ENCODE measurements around the gene FRMD6. TPM values are rescaled to one million over a fixed set of nuclear protein-coding genes. Genes with fewer than 3 reads are reported as not detected.
A peak's percentile ranks its signal among the peaks of the same experiment; 100 is the strongest.

Gene FRMD6
- total RNA-seq, 2 donors from 2014 or later, result 3.4 to 5.9 TPM

GRCh38 chr14:51666826-51667225, 15.1 kb downstream of the FRMD6 start:
- Mint-ChIP-seq H3K36me3 (ENCODE audit: low read depth) (no peaks in the 10 kb centered on the region), H3K9me3 (peaks cover 3% of the 10 kb centered on the region), H3K27me3 (no peaks in the 10 kb centered on the region), H3K4me1 (no peaks in the 10 kb centered on the region), H3K4me3 (no peak overlapping the region), H3K27ac (no peak overlapping the region)
- no peak for ATAC-seq (replicated peaks)

GRCh38 chr14:51668870-51669269, 17.2 kb downstream of the FRMD6 start:
- H3K4me3 Mint-ChIP-seq, result no peak overlapping the region
- no peaks in the 10 kb centered on the region for H3K36me3 Mint-ChIP-seq (ENCODE audit: low read depth)
- H3K27ac Mint-ChIP-seq, result no peak overlapping the region
- ATAC-seq (replicated peaks), result no peak
- H3K9me3 Mint-ChIP-seq, result peaks cover 3% of the 10 kb centered on the region
- no peaks in the 10 kb centered on the region for H3K4me1 Mint-ChIP-seq
- no peaks in the 10 kb centered on the region for H3K27me3 Mint-ChIP-seq

- Mint-ChIP-seq H3K4me3 (no peak overlapping the region), H3K36me3 (ENCODE audit: low read depth) (no peaks in the 10 kb centered on the region), H3K9me3 (no peaks in the 10 kb centered on the region), H3K4me1 (peaks cover 6% of the 10 kb centered on the region), H3K27me3 (peaks cover 20% of the 10 kb centered on the region), H3K27ac (no peak overlapping the region)
- no peak for ATAC-seq (replicated peaks)
These were observed 22.7 kb downstream of the FRMD6 start for GRCh38 chr14:51674294-51675002.

- Mint-ChIP-seq H3K4me3 (no peak overlapping the region), H3K4me1 (peaks cover 6% of the 10 kb centered on the region), H3K9me3 (no peaks in the 10 kb centered on the region), H3K36me3 (ENCODE audit: low read depth) (no peaks in the 10 kb centered on the region), H3K27me3 (peaks cover 20% of the 10 kb centered on the region), H3K27ac (no peak overlapping the region)
- peak; percentile 97 for ATAC-seq (replicated peaks)
These were observed 24.8 kb downstream of the FRMD6 start for GRCh38 chr14:51676549-51676948.

- no peak overlapping the region for H3K27ac Mint-ChIP-seq
- H3K9me3 Mint-ChIP-seq, result no peaks in the 10 kb centered on the region
- H3K36me3 Mint-ChIP-seq (ENCODE audit: low read depth), result no peaks in the 10 kb centered on the region
- H3K27me3 Mint-ChIP-seq, result peaks cover 20% of the 10 kb centered on the region
- no peak for ATAC-seq (replicated peaks)
- H3K4me3 Mint-ChIP-seq, result no peak overlapping the region
- H3K4me1 Mint-ChIP-seq, result peaks cover 6% of the 10 kb centered on the region
These were observed 25.6 kb downstream of the FRMD6 start for GRCh38 chr14:51677266-51677665.

- ATAC-seq (replicated peaks), result peak; percentile 14
- peaks cover 6% of the 10 kb centered on the region for H3K4me1 Mint-ChIP-seq
- H3K4me3 Mint-ChIP-seq, result no peak overlapping the region
- H3K9me3 Mint-ChIP-seq, result no peaks in the 10 kb centered on the region
- H3K36me3 Mint-ChIP-seq (ENCODE audit: low read depth), result no peaks in the 10 kb centered on the region
- peaks cover 20% of the 10 kb centered on the region for H3K27me3 Mint-ChIP-seq
- no peak overlapping the region for H3K27ac Mint-ChIP-seq
These were observed 26.0 kb downstream of the FRMD6 start for GRCh38 chr14:51677738-51678137.

- no peaks in the 10 kb centered on the region for H3K36me3 Mint-ChIP-seq (ENCODE audit: low read depth)
- no peak overlapping the region for H3K27ac Mint-ChIP-seq
- peaks cover 14% of the 10 kb centered on the region for H3K27me3 Mint-ChIP-seq
- ATAC-seq (replicated peaks), result no peak
- no peak overlapping the region for H3K4me3 Mint-ChIP-seq
- no peaks in the 10 kb centered on the region for H3K9me3 Mint-ChIP-seq
- peaks cover 6% of the 10 kb centered on the region for H3K4me1 Mint-ChIP-seq
These were observed 28.3 kb downstream of the FRMD6 start for GRCh38 chr14:51680031-51680430.

- Mint-ChIP-seq H3K9me3 (no peaks in the 10 kb centered on the region), H3K27me3 (peaks cover 13% of the 10 kb centered on the region), H3K36me3 (ENCODE audit: low read depth) (no peaks in the 10 kb centered on the region), H3K4me3 (no peak overlapping the region), H3K27ac (no peak overlapping the region), H3K4me1 (peaks cover 6% of the 10 kb centered on the region)
- ATAC-seq (replicated peaks), result no peak
These were observed 29.7 kb downstream of the FRMD6 start for GRCh38 chr14:51681411-51681810.

GRCh38 chr14:51682411-51682810, 30.7 kb downstream of the FRMD6 start:
- H3K4me1 Mint-ChIP-seq, result peaks cover 4% of the 10 kb centered on the region
- H3K27me3 Mint-ChIP-seq, result peaks cover 12% of the 10 kb centered on the region
- no peaks in the 10 kb centered on the region for H3K36me3 Mint-ChIP-seq (ENCODE audit: low read depth)
- no peaks in the 10 kb centered on the region for H3K9me3 Mint-ChIP-seq
- no peak overlapping the region for H3K4me3 Mint-ChIP-seq
- no peak overlapping the region for H3K27ac Mint-ChIP-seq
- no peak for ATAC-seq (replicated peaks)

GRCh38 chr14:51684760-51685159, 33.0 kb downstream of the FRMD6 start:
- H3K36me3 Mint-ChIP-seq (ENCODE audit: low read depth), result no peaks in the 10 kb centered on the region
- ATAC-seq (replicated peaks), result no peak
- no peak overlapping the region for H3K4me3 Mint-ChIP-seq
- no peaks in the 10 kb centered on the region for H3K4me1 Mint-ChIP-seq
- peaks cover 7% of the 10 kb centered on the region for H3K27me3 Mint-ChIP-seq
- H3K9me3 Mint-ChIP-seq, result no peaks in the 10 kb centered on the region
- H3K27ac Mint-ChIP-seq, result no peak overlapping the region

GRCh38 chr14:51691176-51691575, 39.5 kb downstream of the FRMD6 start:
- Mint-ChIP-seq H3K4me1 (no peaks in the 10 kb centered on the region), H3K4me3 (no peak overlapping the region), H3K27ac (no peak overlapping the region), H3K27me3 (peaks cover 3% of the 10 kb centered on the region), H3K36me3 (ENCODE audit: low read depth) (no peaks in the 10 kb centered on the region), H3K9me3 (no peaks in the 10 kb centered on the region)
- ATAC-seq (replicated peaks), result no peak

GRCh38 chr14:51692646-51693045, 40.9 kb downstream of the FRMD6 start:
- Mint-ChIP-seq H3K4me1 (no peaks in the 10 kb centered on the region), H3K9me3 (no peaks in the 10 kb centered on the region), H3K27ac (no peak overlapping the region), H3K4me3 (no peak overlapping the region), H3K36me3 (ENCODE audit: low read depth) (no peaks in the 10 kb centered on the region), H3K27me3 (peaks cover 10% of the 10 kb centered on the region)
- ATAC-seq (replicated peaks), result no peak

GRCh38 chr14:51697848-51698247, 46.1 kb downstream of the FRMD6 start:
- Mint-ChIP-seq H3K4me1 (no peaks in the 10 kb centered on the region), H3K27me3 (peaks cover 6% of the 10 kb centered on the region), H3K36me3 (ENCODE audit: low read depth) (no peaks in the 10 kb centered on the region), H3K4me3 (no peak overlapping the region), H3K27ac (no peak overlapping the region), H3K9me3 (no peaks in the 10 kb centered on the region)
- ATAC-seq (replicated peaks), result no peak

GRCh38 chr14:51701951-51702350, 50.2 kb downstream of the FRMD6 start:
- no peak for ATAC-seq (replicated peaks)
- Mint-ChIP-seq H3K4me3 (no peak overlapping the region), H3K27ac (no peak overlapping the region), H3K27me3 (peaks cover 4% of the 10 kb centered on the region), H3K9me3 (no peaks in the 10 kb centered on the region), H3K4me1 (no peaks in the 10 kb centered on the region), H3K36me3 (ENCODE audit: low read depth) (no peaks in the 10 kb centered on the region)

- no peaks in the 10 kb centered on the region for H3K9me3 Mint-ChIP-seq
- no peaks in the 10 kb centered on the region for H3K27me3 Mint-ChIP-seq
- no peak overlapping the region for H3K4me3 Mint-ChIP-seq
- no peaks in the 10 kb centered on the region for H3K4me1 Mint-ChIP-seq
- no peak for ATAC-seq (replicated peaks)
- no peak overlapping the region for H3K27ac Mint-ChIP-seq
- H3K36me3 Mint-ChIP-seq (ENCODE audit: low read depth), result no peaks in the 10 kb centered on the region
These were observed 52.1 kb downstream of the FRMD6 start for GRCh38 chr14:51703787-51704186.

GRCh38 chr14:51704545-51704944, 52.8 kb downstream of the FRMD6 start:
- no peaks in the 10 kb centered on the region for H3K4me1 Mint-ChIP-seq
- H3K4me3 Mint-ChIP-seq, result no peak overlapping the region
- no peaks in the 10 kb centered on the region for H3K27me3 Mint-ChIP-seq
- no peak overlapping the region for H3K27ac Mint-ChIP-seq
- ATAC-seq (replicated peaks), result no peak
- H3K36me3 Mint-ChIP-seq (ENCODE audit: low read depth), result no peaks in the 10 kb centered on the region
- H3K9me3 Mint-ChIP-seq, result no peaks in the 10 kb centered on the region
